ENCODE measurements around the gene AFDN. TPM values are rescaled to one million over a fixed set of nuclear protein-coding genes. Genes with fewer than 3 reads are reported as not detected.
A peak's percentile ranks its signal among the peaks of the same experiment; 100 is the strongest.

Gene AFDN
- total RNA-seq, 1 donor from 2014 or later = 162 TPM

DNA sequence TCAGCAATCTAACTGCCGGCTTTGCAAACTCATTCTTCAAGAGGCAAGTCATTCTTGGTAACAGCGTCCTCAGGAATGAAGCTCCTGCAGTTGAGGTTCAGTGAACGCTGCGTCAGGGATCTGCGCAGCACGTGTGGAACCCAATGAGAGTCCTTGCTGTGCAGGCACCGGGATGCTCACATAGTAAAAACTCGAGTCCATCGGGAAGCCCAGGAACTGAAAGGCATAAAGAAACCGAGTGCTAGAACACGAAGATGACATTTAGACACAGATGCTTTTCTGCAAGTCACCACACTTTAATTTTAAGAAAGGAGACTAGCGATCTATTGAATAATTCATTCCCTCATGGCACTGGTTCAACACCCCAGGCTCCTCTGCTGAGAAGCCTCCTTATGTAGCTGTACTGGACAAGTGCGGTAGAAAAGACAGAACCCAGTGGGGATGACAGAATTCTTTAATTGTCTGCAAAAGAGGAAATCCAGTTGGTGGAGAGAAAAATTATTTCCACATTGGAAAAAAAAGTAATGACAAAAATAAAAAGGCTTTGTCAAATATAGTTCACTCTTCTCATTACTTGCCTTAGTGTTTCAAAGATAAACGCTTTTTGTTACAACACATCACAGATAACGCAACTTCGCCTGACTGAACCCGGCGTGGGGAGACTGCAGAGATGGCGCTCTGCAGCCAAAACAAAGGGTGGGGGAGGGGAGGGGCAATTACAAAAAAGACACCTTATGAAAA is 1.9 kb upstream of the AFDN start:
- H3K9me3 ChIP-seq = no peaks in the 10 kb centered on the region
- H3K4me1 ChIP-seq = peaks cover 10% of the 10 kb centered on the region
- intact Hi-C loops (cut with DNase I) = loop anchor here (5.0 kb wide), 1 partner anchor 1398 kb away; no protein-coding TSS in a partner anchor
- DNase-seq (ENCODE audit: extremely low spot score in 2 of 2) = no peak
- peak overlapping the region; percentile 72 for H3K27ac ChIP-seq
- no peaks in the 10 kb centered on the region for H3K36me3 ChIP-seq
- H3K4me3 ChIP-seq = no peak overlapping the region
- no peaks in the 10 kb centered on the region for H3K27me3 ChIP-seq
- no peak for TF ChIP-seq POLR2AphosphoS5 (IDR thresholded peaks at IDR 0.05; ENCODE audit: insufficient read depth in 1 of 2, low read depth in 1 of 2)
- no peak for TF ChIP-seq POLR2A (IDR thresholded peaks at IDR 0.05)
- TF ChIP-seq CTCF (IDR thresholded peaks at IDR 0.05) = no peak

DNA sequence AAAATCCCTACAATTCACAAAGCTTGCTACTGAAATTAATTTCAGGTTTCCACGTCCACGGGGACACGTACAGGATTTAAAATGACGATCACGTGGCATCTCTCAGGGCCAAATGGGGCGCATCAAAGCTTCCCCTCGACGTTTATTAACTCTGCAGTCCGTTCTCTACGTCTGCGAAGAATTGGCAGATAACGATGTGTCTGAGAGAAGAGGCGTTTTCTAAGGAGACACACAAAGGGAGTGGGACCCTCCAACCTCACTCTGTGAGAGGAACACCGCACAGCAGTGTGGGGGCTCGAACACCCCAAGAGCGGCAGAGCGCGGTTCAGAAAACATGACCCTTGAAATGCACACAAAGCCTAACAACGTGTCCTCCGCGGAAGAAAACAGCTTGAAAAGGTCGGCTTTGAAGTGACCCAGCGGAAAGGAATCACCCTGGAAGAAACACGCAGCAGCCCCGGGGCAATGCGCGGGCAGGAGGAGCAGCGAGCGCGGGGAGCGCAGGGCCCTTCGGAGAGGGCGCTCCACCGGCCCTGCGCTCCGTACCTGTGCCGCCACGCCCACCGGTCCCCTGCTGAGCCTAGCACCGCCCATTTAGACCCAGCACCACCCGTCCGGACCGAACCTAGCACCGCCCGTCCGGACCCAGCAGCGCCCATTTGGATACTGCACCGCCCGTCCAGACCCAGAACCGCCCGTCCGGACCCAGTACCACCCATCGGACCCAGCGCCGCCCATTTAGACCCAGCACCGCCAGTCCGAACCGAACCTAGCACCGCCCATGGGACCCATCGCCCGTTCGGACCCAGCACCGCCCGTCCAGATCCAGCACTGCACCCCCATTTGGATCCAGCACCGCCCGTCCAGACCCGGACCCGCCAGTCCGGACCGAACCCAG is 1.1 kb upstream of the AFDN start:
- H3K4me1 ChIP-seq = peaks cover 10% of the 10 kb centered on the region
- intact Hi-C loops (cut with DNase I) = loop anchor here (5.0 kb wide), 1 partner anchor 1397 kb away; no protein-coding TSS in a partner anchor
- peak overlapping the region; percentile 61 to 78 for H3K4me3 ChIP-seq
- H3K27ac ChIP-seq = peak overlapping the region; percentile 72
- no peak for DNase-seq (ENCODE audit: extremely low spot score in 2 of 2)
- no peaks in the 10 kb centered on the region for H3K27me3 ChIP-seq
- H3K9me3 ChIP-seq = no peaks in the 10 kb centered on the region
- no peak for TF ChIP-seq CTCF (IDR thresholded peaks at IDR 0.05)
- H3K36me3 ChIP-seq = no peaks in the 10 kb centered on the region

GRCh38 chr6:167826230-167826895 is 348 bp upstream of the AFDN start:
- Histone ChIP-seq H3K36me3 (no peaks in the 10 kb centered on the region), H3K4me3 (peak overlapping the region; percentile 61 to 78), H3K9me3 (no peaks in the 10 kb centered on the region), H3K4me1 (peaks cover 16% of the 10 kb centered on the region), H3K27ac (peak overlapping the region; percentile 72), H3K27me3 (no peaks in the 10 kb centered on the region)
- intact Hi-C loops (cut with DNase I) = loop anchor here (5.0 kb wide), 1 partner anchor 1396 kb away; no protein-coding TSS in a partner anchor
- TF ChIP-seq POLR2AphosphoS5 (IDR thresholded peaks at IDR 0.05; ENCODE audit: insufficient read depth in 1 of 2, low read depth in 1 of 2) (peak in 1 of 2 donors; percentile 35), POLR2A (IDR thresholded peaks at IDR 0.05) (no peak), CTCF (IDR thresholded peaks at IDR 0.05) (peak in 1 of 3 experiments; percentile 40)
- DNase-seq (ENCODE audit: extremely low spot score in 2 of 2) = no peak

DNA sequence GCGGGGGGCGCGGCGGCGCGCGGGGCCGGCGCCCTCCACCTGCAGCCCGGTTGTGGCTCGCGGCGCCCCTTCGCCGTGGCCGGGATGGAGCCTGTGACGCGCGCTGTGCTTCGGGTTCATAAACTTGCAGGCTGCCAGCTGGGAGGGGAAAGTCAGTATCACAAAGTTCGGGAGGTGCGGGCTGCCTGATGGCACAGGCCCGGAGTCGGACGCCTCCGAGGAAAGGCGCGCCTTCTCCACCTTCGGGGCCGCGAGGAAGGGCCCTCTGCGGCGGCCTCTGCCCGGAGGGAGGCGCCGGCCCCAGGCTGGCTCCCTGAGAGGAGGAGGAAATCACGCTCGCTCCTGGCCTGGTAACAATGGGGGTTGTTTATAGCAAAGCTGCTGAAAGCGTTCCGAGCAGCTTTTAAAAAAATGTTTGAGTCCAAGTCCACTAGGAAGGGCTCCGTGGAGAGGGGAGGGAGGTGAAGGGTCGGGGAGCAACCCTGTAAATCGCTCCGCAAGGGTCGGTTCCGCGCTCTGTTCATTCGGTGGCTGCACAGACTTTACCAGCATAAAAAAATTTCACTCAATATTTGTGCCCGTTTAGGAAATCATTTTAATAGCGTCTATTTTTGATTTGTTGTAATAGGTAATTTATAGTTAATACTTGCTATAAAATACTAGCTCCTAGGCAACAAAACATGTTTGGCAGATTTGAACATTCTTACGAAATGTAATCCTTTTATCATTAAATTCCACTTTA is 1.0 kb downstream of the AFDN start:
- DNase-seq (ENCODE audit: extremely low spot score in 2 of 2) = no peak
- Histone ChIP-seq H3K36me3 (no peaks in the 10 kb centered on the region), H3K9me3 (no peaks in the 10 kb centered on the region), H3K27ac (peak overlapping the region; percentile 78), H3K4me1 (peaks cover 24% of the 10 kb centered on the region), H3K27me3 (no peaks in the 10 kb centered on the region), H3K4me3 (peak overlapping the region; percentile 54 to 78)
- no peak for TF ChIP-seq CTCF (IDR thresholded peaks at IDR 0.05)
- peak in 1 of 2 donors; percentile 30 for TF ChIP-seq POLR2AphosphoS5 (IDR thresholded peaks at IDR 0.05; ENCODE audit: insufficient read depth in 1 of 2, low read depth in 1 of 2)
- intact Hi-C loops (cut with DNase I) = loop anchor here (5.0 kb wide), 1 partner anchor 1395 kb away; no protein-coding TSS in a partner anchor

All from vagina (tissue), 2 donors.